GM19463 (cell line): ENCODE results near the gene TMEM53.

ENCODE experiments used
- ATAC-seq: cut with Tn5 transposase; IDR thresholded peaks from one replicate; pipeline ENCODE4 v1.9.1; 2021; ENCODE audit warnings: mild to moderate bottlenecking, moderate library complexity; ENCODE audit not compliant: unreplicated experiment

TMEM53 gene

GRCh38 chr1:44606701-44607281, 67.5 kb downstream of the TMEM53 start:
- ATAC-seq, result no peak

GRCh38 chr1:44605914-44606615, 68.2 kb downstream of the TMEM53 start:
- ATAC-seq, result no peak

- ATAC-seq, result no peak
These were observed 69.9 kb downstream of the TMEM53 start for GRCh38 chr1:44604157-44604955.

- no peak for ATAC-seq
These were observed 70.6 kb downstream of the TMEM53 start for GRCh38 chr1:44603718-44604117.
